Measurements from ENCODE around the gene SERP2.

DNA sequence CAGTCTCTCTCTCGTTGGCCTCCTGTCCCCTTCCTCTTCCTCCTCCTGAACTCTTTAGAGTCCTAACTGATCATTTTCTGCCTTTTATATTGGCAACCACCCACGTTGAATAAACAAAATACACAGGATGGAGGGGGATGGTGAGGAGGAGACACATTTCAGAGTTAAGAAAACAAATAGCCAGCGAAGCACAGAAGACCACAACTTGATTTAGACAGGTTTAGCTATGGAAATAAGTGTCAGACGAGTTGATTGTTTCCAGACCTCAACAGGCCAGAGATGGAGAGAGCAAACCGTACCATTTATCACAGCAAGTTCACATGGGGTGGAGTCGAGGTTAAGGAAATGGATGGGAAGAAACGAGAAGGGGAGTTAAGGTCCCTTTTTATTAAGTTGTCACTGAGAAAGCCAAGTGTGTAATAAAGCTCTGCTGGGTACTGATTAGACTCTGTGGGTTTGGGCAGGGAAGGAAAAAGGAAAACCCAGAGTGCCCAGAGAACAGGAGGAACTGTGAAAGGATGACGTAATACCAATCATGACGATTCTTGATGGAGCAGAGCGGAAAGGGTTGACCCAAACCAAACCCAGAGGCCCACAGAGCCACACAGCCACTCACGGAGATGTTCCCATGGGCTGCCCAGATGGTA lies 11.1 kb upstream of the SERP2 start:
- TF ChIP-seq, protein P1, sequence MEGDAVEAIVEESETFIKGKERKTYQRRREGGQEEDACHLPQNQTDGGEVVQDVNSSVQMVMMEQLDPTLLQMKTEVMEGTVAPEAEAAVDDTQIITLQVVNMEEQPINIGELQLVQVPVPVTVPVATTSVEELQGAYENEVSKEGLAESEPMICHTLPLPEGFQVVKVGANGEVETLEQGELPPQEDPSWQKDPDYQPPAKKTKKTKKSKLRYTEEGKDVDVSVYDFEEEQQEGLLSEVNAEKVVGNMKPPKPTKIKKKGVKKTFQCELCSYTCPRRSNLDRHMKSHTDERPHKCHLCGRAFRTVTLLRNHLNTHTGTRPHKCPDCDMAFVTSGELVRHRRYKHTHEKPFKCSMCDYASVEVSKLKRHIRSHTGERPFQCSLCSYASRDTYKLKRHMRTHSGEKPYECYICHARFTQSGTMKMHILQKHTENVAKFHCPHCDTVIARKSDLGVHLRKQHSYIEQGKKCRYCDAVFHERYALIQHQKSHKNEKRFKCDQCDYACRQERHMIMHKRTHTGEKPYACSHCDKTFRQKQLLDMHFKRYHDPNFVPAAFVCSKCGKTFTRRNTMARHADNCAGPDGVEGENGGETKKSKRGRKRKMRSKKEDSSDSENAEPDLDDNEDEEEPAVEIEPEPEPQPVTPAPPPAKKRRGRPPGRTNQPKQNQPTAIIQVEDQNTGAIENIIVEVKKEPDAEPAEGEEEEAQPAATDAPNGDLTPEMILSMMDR (IDR thresholded peaks at IDR 0.05): no peak
- no peak for TF ChIP-seq RFX5 (IDR thresholded peaks at IDR 0.05)
- TF ChIP-seq CHD2 (IDR thresholded peaks at IDR 0.05; ENCODE audit: low read length, partially characterized antibody): no peak
- no peak for TF ChIP-seq REST (IDR thresholded peaks at IDR 0.05)
- TF ChIP-seq POLR2A (IDR thresholded peaks at IDR 0.05; ENCODE audit: low read length): no peak
- TF ChIP-seq KDM5A (IDR thresholded peaks at IDR 0.05): no peak
- TF ChIP-seq RAD21 (conservative IDR thresholded peaks at IDR 0.05 in 1 of 2, IDR thresholded peaks at IDR 0.05 in 1 of 2): no peak
- no peak for TF ChIP-seq TP53 (CRISPR knock-in tag; IDR thresholded peaks at IDR 0.05)
- TF ChIP-seq MAFK (IDR thresholded peaks at IDR 0.05; ENCODE audit: partially characterized antibody): no peak
- TF ChIP-seq CEBPB (IDR thresholded peaks at IDR 0.05): no peak
- TF ChIP-seq, protein P2, sequence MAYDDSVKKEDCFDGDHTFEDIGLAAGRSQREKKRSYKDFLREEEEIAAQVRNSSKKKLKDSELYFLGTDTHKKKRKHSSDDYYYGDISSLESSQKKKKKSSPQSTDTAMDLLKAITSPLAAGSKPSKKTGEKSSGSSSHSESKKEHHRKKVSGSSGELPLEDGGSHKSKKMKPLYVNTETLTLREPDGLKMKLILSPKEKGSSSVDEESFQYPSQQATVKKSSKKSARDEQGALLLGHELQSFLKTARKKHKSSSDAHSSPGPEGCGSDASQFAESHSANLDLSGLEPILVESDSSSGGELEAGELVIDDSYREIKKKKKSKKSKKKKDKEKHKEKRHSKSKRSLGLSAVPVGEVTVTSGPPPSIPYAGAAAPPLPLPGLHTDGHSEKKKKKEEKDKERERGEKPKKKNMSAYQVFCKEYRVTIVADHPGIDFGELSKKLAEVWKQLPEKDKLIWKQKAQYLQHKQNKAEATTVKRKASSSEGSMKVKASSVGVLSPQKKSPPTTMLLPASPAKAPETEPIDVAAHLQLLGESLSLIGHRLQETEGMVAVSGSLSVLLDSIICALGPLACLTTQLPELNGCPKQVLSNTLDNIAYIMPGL (CRISPR knock-in tag; IDR thresholded peaks at IDR 0.05; ENCODE audit: borderline replicate concordance): no peak

Data from A549 (cell line).